ENCODE data around the gene DTL.
"Not testable (repeated sequence)": the region's sequence is repeated elsewhere in the genome, so short reads cannot be mapped to it uniquely, and the experiment has no call there.

The DTL gene

GRCh38 chr1:212035123-212035834, at the start of gene DTL, which contains the start of gene INTS7:
DTL (plus strand) TSS chr1:212035748; CDS start chr1:212035891, 143 bp downstream.
INTS7 (minus strand) TSS chr1:212035557; CDS start chr1:212035437, 120 bp downstream.
- peak; percentile 100 for DNase-seq

DNA sequence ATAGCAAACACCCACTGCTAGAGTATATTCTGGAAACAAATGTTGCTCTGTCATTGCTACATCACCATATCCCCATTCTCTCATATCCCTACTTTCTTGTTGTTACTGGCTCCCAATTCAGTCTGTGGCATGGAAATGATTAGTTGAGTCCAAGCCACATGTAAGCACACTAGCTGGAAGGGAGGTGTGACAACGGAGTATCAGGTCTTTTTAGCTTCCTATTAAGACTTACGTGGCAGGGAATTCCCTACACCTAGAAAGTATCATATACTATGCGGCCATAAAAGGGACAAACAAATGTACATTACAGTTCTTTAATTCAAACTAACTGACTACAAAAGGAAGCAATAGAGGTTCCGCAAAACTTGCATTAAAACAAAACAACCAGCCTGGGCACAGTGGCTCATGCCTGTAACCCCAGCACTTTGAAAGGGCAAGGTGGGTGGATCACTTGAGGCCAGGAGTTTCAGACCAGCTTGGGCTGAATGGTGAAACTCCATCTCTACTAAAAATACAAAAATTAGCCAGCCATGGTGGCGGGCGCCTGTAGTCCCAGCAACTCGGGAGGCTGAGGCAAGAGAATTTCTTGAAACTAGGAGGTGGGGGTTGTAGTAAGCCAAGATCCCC, 48.8 kb upstream of the DTL start:
- DNase-seq = no peak

GRCh38 chr1:211991695-211992094, 43.9 kb upstream of the DTL start:
- no peak for DNase-seq

DNA sequence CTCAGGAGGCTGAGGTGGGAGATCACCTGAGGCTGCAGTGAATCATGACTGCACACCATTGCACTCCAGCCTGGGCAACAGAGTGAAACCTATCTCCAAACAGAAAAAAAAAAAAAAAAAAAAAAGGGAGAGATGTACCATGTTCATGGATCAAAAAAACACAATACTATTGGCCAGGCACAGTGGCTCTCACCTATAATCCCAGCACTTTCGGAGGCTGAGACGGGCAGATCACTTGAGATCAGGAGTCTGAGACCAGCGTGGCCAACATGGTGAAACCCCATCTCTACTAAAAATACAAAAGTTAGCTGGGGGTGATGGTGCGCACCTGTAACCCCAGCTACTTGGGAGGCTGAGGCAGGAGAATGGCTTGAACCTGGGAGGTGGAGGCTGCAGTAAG, 38.1 kb upstream of the DTL start:
- not testable (repeated sequence) for DNase-seq

GRCh38 chr1:212002536-212002935, 33.0 kb upstream of the DTL start:
- no peak for DNase-seq

DNA sequence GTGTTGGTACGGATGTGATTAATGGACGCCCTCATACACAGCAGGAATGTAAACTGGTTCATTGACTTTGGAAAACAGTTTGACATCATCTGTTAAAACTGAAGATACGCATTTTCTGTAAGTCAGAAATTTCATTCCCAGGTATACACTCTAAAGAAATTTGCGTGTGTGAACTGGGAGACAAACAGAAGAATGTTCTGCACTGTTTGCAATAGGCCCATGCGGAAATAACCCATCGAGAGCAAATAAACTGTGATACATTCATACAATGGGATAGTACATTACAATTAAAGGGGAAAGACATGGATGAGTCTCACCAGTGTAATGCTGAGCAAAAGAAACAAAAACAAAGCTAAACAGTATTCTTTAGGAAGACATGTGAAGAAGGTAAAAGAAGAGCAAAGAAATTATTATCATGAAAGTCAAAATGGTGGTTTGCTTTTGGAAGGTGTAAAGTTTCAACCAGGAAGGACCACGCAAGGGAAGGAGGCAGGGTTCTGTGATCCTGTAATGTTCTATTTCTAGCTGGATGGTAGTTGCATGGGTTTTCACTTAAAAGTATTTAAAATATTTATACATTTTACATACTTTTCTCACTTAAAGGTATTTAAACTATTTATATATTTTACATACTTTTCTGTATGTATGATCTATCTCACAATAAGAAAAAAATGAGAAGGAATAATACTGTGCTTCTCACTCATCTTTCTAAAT, 30.5 kb upstream of the DTL start:
- DNase-seq = no peak

DNA sequence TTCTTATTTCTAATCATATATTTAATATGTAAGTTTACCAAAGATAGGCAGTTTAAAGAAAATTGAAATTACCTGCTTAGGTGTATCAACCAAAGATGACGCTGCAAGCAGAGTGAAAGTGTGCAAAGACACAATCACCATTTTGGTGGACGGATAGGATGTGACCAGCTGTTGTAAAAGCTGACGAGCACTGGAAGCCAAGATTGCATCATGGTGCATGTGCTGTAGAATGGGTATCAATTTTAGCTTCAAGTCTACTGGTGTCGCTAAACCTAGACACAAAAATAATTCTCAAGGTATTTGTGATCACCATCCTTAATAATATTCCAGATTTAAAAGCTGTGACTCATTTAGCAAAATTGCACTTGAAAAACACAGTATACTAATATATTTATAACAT, 28.4 kb upstream of the DTL start:
- no peak for DNase-seq

GRCh38 chr1:212007886-212008285, 27.7 kb upstream of the DTL start:
- no peak for DNase-seq

DNA sequence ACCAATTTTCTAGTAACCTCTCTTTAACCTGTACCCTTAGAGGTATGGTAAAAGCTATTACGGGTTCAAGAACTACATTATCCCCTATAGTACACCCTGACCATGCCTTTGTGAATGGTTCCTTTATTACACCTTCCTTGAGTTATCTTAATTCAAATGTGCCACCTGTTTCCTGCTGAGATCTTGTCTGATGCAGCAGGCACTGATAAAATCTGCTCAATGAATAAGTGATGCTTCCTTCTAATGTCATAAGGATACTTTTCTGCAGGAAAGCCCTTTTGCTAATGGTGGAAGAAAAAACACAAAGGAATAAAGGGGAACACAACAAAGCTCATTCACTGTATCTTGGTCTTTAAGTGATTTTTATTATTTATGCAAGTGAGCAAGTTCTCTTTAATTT, 26.0 kb upstream of the DTL start:
- DNase-seq = no peak

DNA sequence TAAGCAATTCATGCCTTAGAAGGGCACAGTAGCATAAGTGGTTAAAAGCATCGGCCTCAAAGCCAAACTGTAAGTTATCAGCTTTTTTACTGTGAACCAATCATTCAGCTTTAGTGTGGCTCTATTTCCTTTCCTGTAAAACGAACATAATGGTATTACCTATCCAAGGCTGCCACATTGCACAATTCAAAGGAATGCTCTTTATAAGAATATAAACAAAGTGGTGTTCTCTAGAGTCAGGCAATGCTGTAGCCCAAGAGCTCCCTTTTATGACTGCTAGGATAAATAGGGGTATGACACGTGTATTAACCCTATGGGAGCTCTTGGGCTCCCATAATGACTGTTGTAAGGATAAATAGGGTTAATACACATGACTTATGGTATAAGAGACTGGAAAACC, 25.5 kb upstream of the DTL start:
- DNase-seq = no peak

DNA sequence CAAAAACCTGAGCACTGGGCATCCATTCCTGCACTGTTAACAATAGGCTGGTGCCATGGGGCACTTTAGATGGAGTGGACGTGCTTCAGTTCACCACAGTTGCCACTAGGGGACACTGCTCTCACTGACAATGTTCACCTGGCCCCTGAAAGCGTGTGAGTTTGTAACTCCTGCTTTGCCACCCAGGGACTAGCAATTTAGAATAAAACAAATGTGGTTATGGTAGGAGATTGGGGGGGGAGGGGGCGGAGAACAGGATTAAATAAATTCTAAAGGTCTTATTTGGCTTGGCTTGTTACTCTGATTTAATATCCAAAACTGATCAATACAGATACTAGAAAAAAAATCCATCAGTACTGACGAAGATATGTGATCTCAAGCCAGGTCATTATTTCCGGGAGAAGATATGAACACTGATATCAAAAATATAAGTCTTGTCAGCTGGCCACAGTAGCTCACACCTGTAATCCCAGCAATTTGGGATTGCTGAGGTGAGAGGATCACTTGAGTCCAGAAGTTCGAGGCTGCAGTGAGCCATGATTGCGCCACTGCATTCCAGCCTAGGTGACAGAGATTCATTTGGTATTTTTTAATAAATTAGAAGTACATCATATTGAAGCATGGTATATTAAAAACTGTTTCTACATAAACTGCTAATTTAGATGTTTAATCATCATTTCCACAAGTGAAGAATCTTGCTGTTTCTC, 23.4 kb upstream of the DTL start:
- DNase-seq = peak; percentile 75

DNA sequence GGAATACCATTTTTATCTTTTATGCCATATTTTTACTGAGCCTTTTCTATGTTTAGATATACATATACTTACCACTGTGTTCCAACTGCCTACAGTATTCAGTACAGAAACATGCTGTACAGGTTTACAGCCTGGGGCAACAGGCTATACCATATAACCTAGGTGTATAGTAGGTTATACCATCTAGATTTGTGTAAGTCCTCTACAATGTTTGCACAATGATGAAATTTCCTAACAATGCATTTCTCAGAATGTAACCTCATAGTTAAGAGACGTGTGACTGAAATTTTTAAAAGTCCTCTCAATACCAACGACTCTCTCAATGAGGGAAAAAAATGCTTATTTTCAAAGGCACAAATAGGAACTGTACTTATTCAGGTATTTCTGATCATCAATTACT, 21.9 kb upstream of the DTL start:
- no peak for DNase-seq

GRCh38 chr1:212020975-212021374, 14.6 kb upstream of the DTL start:
- no peak for DNase-seq

- no peak for DNase-seq
Measured at GRCh38 chr1:212021563-212021962, 14.0 kb upstream of the DTL start.

DNA sequence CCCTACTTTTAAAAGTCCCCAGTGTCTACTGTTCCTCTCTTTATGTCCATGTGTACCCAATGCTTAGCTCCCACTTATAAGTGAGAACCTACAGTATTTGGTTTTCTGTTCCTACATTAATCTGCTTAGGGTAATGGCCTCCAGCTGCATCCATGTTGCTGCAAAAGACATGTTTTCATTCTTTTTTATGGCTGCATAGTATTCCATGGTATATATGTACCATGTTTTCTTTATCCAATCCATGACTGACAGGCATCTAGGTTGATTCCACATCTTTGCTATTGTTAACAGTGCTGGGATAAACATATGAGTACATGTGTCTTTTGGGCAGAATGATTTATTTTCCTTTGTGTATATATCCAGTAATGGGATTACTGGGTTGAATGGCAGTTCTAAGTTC, 12.6 kb upstream of the DTL start:
- DNase-seq = not testable (repeated sequence)

DNA sequence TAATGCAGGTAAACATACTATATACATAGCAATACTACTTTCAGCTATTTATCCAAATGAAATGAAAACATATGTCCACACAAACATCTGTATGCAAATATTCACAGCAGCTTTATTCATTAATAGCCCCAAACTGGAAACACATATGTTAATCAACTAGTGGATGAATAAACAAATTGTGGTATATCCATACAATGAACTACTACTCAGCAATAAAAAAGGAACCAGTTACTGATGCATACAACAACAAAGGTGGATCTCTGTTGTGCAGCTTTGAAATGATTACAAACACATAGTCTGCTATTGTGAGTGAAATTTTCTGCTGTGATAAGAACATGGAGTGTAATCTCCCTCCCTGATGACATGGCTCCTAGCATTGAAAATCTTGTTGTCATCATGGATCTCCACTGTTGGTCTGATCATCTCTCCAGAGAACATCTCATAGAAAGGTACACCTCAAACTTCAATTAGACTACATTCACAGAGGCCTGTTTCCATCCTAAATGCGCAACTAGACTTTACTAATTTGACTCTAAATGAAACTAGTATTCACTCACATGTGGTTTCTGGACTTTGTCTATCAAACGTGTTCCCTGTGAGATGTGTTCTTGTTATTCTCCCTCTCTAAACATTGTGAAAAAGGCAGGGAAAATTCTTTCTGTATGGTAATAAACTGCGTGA, 10.9 kb upstream of the DTL start:
- DNase-seq = no peak

- not testable (repeated sequence) for DNase-seq
Measured at GRCh38 chr1:212027727-212028126, 7.8 kb upstream of the DTL start.

DNA sequence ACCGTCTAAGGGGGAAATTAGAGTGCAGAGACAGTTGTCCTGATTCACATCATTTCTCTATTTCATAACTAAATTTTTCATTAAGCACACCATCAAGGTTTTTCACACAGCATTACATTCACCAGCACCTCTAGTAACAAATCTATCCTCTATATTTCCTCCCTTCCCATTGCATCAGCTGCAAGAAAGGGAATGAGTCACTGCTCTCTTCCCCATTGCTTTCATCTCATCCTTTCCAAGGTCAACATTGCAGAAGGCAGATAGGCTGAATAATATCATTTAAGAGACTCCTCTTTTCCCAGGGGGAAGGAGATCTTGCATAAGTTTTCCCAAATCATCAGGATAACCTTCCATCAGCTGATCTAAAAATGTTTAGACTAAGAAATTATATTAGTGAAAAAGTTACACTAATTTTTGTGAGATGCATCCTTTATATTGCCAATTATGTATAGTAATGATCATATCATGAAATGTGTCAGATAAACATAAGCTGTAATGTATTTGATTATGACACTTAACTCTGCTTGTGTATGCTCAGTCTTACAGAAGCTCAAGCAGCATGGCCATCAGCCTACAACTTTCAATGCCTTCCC, 4.5 kb upstream of the DTL start:
- no peak for DNase-seq

- DNase-seq = no peak
Measured at GRCh38 chr1:212034516-212035122, 929 bp upstream of the DTL start.

GRCh38 chr1:212035835-212036605, 472 bp downstream of the DTL start:
- DNase-seq = peak; percentile 59

GRCh38 chr1:212037900-212038299, 2.4 kb downstream of the DTL start:
- no peak for DNase-seq
